ENCODE data around the gene TNPO2. TPM values are rescaled to one million over a fixed set of nuclear protein-coding genes. Genes with fewer than 3 reads are reported as not detected.
"Not testable (repeated sequence)": the region's sequence is repeated elsewhere in the genome, so short reads cannot be mapped to it uniquely, and the experiment has no call there.

TNPO2 gene
- total RNA-seq, 1 donor from 2014 or later, result 20.4 TPM

GRCh38 chr19:12685831-12686230, 37.9 kb downstream of the TNPO2 start:
- Histone ChIP-seq H3K9ac (ENCODE audit: low read depth in 1 of 3, low read length in 3 of 3) (no peak overlapping the region), H3K36me3 (ENCODE audit: control insufficient read depth in 3 of 3, insufficient read depth in 3 of 3, low read length in 3 of 3) (peaks cover 0 to 2% (median 0%) of the 10 kb centered on the region in 3 donors), H3K27me3 (ENCODE audit: control insufficient read depth in 3 of 3, insufficient read depth in 3 of 3, low read length in 3 of 3) (no peaks in the 10 kb centered on the region), H3K9me3 (ENCODE audit: control insufficient read depth in 3 of 3, low read length in 3 of 3) (no peaks in the 10 kb centered on the region), H3K4me1 (ENCODE audit: control insufficient read depth in 3 of 3, insufficient read depth in 3 of 3, low read length in 3 of 3) (peaks cover 3 to 7% (median 4%) of the 10 kb centered on the region in 3 donors), H3K27ac (ENCODE audit: low read depth, low read length) (no peak overlapping the region), H3K4me3 (ENCODE audit: low read length in 3 of 3) (no peak overlapping the region)

- Histone ChIP-seq H3K9ac (ENCODE audit: low read depth in 1 of 3, low read length in 3 of 3) (peak within 1 kb of the TSS; percentile 98 to 99 (median 99)), H3K4me3 (ENCODE audit: low read length in 3 of 3) (peak within 1 kb of the TSS; percentile 93 to 98 (median 97)), H3K4me1 (ENCODE audit: control insufficient read depth in 3 of 3, insufficient read depth in 3 of 3, low read length in 3 of 3) (peaks cover 12 to 16% (median 12%) of the 10 kb centered on the region in 3 donors), H3K27ac (ENCODE audit: low read depth, low read length) (peak within 1 kb of the TSS; percentile 97), H3K36me3 (ENCODE audit: control insufficient read depth in 3 of 3, insufficient read depth in 3 of 3, low read length in 3 of 3) (peaks cover 25 to 32% (median 31%) of the 10 kb centered on the region in 3 donors), H3K27me3 (ENCODE audit: control insufficient read depth in 3 of 3, insufficient read depth in 3 of 3, low read length in 3 of 3) (no peaks in the 10 kb centered on the region), H3K9me3 (ENCODE audit: control insufficient read depth in 3 of 3, low read length in 3 of 3) (no peaks in the 10 kb centered on the region)
These were observed 42.4 kb downstream of the TNPO2 start, which contains the start of gene DHPS for GRCh38 chr19:12681074-12681987. DHPS (minus strand) TSS chr19:12681880; CDS start chr19:12681766, 114 bp downstream.

- peaks cover 37 to 45% (median 43%) of the 10 kb centered on the region in 3 donors for H3K36me3 ChIP-seq (ENCODE audit: control insufficient read depth in 3 of 3, insufficient read depth in 3 of 3, low read length in 3 of 3)
These were observed 43.7 kb downstream of the TNPO2 start for GRCh38 chr19:12680034-12680433.

GRCh38 chr19:12678039-12678438, 45.7 kb downstream of the TNPO2 start:
- H3K4me3 ChIP-seq (ENCODE audit: low read length in 3 of 3); H3K27me3 ChIP-seq (ENCODE audit: control insufficient read depth in 3 of 3, insufficient read depth in 3 of 3, low read length in 3 of 3); H3K27ac ChIP-seq (ENCODE audit: low read depth, low read length); H3K9me3 ChIP-seq (ENCODE audit: control insufficient read depth in 3 of 3, low read length in 3 of 3); H3K9ac ChIP-seq (ENCODE audit: low read depth in 1 of 3, low read length in 3 of 3): not testable (repeated sequence)
- Histone ChIP-seq H3K4me1 (ENCODE audit: control insufficient read depth in 3 of 3, insufficient read depth in 3 of 3, low read length in 3 of 3) (peaks cover 12 to 16% (median 12%) of the 10 kb centered on the region in 3 donors), H3K36me3 (ENCODE audit: control insufficient read depth in 3 of 3, insufficient read depth in 3 of 3, low read length in 3 of 3) (peaks cover 49 to 56% (median 53%) of the 10 kb centered on the region in 3 donors)

More at GRCh38 chr19:12680034-12680433, 43.7 kb downstream of the TNPO2 start:
- H3K4me1 ChIP-seq (ENCODE audit: control insufficient read depth in 3 of 3, insufficient read depth in 3 of 3, low read length in 3 of 3), result peaks cover 12 to 16% (median 12%) of the 10 kb centered on the region in 3 donors
- H3K4me3 ChIP-seq (ENCODE audit: low read length in 3 of 3), result no peak overlapping the region
- no peak overlapping the region for H3K9ac ChIP-seq (ENCODE audit: low read depth in 1 of 3, low read length in 3 of 3)
- no peak overlapping the region for H3K27ac ChIP-seq (ENCODE audit: low read depth, low read length)
- no peaks in the 10 kb centered on the region for H3K27me3 ChIP-seq (ENCODE audit: control insufficient read depth in 3 of 3, insufficient read depth in 3 of 3, low read length in 3 of 3)
- no peaks in the 10 kb centered on the region for H3K9me3 ChIP-seq (ENCODE audit: control insufficient read depth in 3 of 3, low read length in 3 of 3)

- no peak overlapping the region for H3K4me3 ChIP-seq (ENCODE audit: low read length in 3 of 3)
- H3K36me3 ChIP-seq (ENCODE audit: control insufficient read depth in 3 of 3, insufficient read depth in 3 of 3, low read length in 3 of 3), result peaks cover 51 to 67% (median 58%) of the 10 kb centered on the region in 3 donors
- H3K27me3 ChIP-seq (ENCODE audit: control insufficient read depth in 3 of 3, insufficient read depth in 3 of 3, low read length in 3 of 3), result no peaks in the 10 kb centered on the region
- no peak overlapping the region for H3K27ac ChIP-seq (ENCODE audit: low read depth, low read length)
- peaks cover 8 to 16% (median 12%) of the 10 kb centered on the region in 3 donors for H3K4me1 ChIP-seq (ENCODE audit: control insufficient read depth in 3 of 3, insufficient read depth in 3 of 3, low read length in 3 of 3)
- H3K9me3 ChIP-seq (ENCODE audit: control insufficient read depth in 3 of 3, low read length in 3 of 3), result no peaks in the 10 kb centered on the region
- H3K9ac ChIP-seq (ENCODE audit: low read depth in 1 of 3, low read length in 3 of 3), result no peak overlapping the region
These were observed 46.8 kb downstream of the TNPO2 start for GRCh38 chr19:12676928-12677327.

GRCh38 chr19:12676384-12676792, 47.3 kb downstream of the TNPO2 start:
- H3K4me3 ChIP-seq (ENCODE audit: low read length in 3 of 3), result no peak overlapping the region
- no peak overlapping the region for H3K9ac ChIP-seq (ENCODE audit: low read depth in 1 of 3, low read length in 3 of 3)
- H3K27me3 ChIP-seq (ENCODE audit: control insufficient read depth in 3 of 3, insufficient read depth in 3 of 3, low read length in 3 of 3), result no peaks in the 10 kb centered on the region
- H3K9me3 ChIP-seq (ENCODE audit: control insufficient read depth in 3 of 3, low read length in 3 of 3), result no peaks in the 10 kb centered on the region
- peaks cover 8 to 14% (median 12%) of the 10 kb centered on the region in 3 donors for H3K4me1 ChIP-seq (ENCODE audit: control insufficient read depth in 3 of 3, insufficient read depth in 3 of 3, low read length in 3 of 3)
- no peak overlapping the region for H3K27ac ChIP-seq (ENCODE audit: low read depth, low read length)
- peaks cover 51 to 68% (median 58%) of the 10 kb centered on the region in 3 donors for H3K36me3 ChIP-seq (ENCODE audit: control insufficient read depth in 3 of 3, insufficient read depth in 3 of 3, low read length in 3 of 3)

GRCh38 chr19:12675940-12676339, 47.8 kb downstream of the TNPO2 start:
- no peak overlapping the region for H3K4me3 ChIP-seq (ENCODE audit: low read length in 3 of 3)
- peaks cover 8 to 10% (median 9%) of the 10 kb centered on the region in 3 donors for H3K4me1 ChIP-seq (ENCODE audit: control insufficient read depth in 3 of 3, insufficient read depth in 3 of 3, low read length in 3 of 3)
- H3K27me3 ChIP-seq (ENCODE audit: control insufficient read depth in 3 of 3, insufficient read depth in 3 of 3, low read length in 3 of 3), result no peaks in the 10 kb centered on the region
- no peak overlapping the region for H3K9ac ChIP-seq (ENCODE audit: low read depth in 1 of 3, low read length in 3 of 3)
- no peak overlapping the region for H3K27ac ChIP-seq (ENCODE audit: low read depth, low read length)
- peaks cover 51 to 68% (median 58%) of the 10 kb centered on the region in 3 donors for H3K36me3 ChIP-seq (ENCODE audit: control insufficient read depth in 3 of 3, insufficient read depth in 3 of 3, low read length in 3 of 3)
- no peaks in the 10 kb centered on the region for H3K9me3 ChIP-seq (ENCODE audit: control insufficient read depth in 3 of 3, low read length in 3 of 3)

GRCh38 chr19:12675399-12675798, 48.3 kb downstream of the TNPO2 start:
- Histone ChIP-seq H3K9me3 (ENCODE audit: control insufficient read depth in 3 of 3, low read length in 3 of 3) (no peaks in the 10 kb centered on the region), H3K9ac (ENCODE audit: low read depth in 1 of 3, low read length in 3 of 3) (no peak overlapping the region), H3K36me3 (ENCODE audit: control insufficient read depth in 3 of 3, insufficient read depth in 3 of 3, low read length in 3 of 3) (peaks cover 51 to 68% (median 58%) of the 10 kb centered on the region in 3 donors), H3K4me1 (ENCODE audit: control insufficient read depth in 3 of 3, insufficient read depth in 3 of 3, low read length in 3 of 3) (peaks cover 11 to 12% (median 12%) of the 10 kb centered on the region in 3 donors), H3K27me3 (ENCODE audit: control insufficient read depth in 3 of 3, insufficient read depth in 3 of 3, low read length in 3 of 3) (no peaks in the 10 kb centered on the region), H3K4me3 (ENCODE audit: low read length in 3 of 3) (no peak overlapping the region), H3K27ac (ENCODE audit: low read depth, low read length) (no peak overlapping the region)

- no peaks in the 10 kb centered on the region for H3K9me3 ChIP-seq (ENCODE audit: control insufficient read depth in 3 of 3, low read length in 3 of 3)
- H3K27ac ChIP-seq (ENCODE audit: low read depth, low read length), result no peak overlapping the region
- no peak overlapping the region for H3K4me3 ChIP-seq (ENCODE audit: low read length in 3 of 3)
- H3K9ac ChIP-seq (ENCODE audit: low read depth in 1 of 3, low read length in 3 of 3), result no peak overlapping the region
- H3K36me3 ChIP-seq (ENCODE audit: control insufficient read depth in 3 of 3, insufficient read depth in 3 of 3, low read length in 3 of 3), result peaks cover 37 to 49% (median 44%) of the 10 kb centered on the region in 3 donors
- H3K4me1 ChIP-seq (ENCODE audit: control insufficient read depth in 3 of 3, insufficient read depth in 3 of 3, low read length in 3 of 3), result peaks cover 22 to 29% (median 24%) of the 10 kb centered on the region in 3 donors
- no peaks in the 10 kb centered on the region for H3K27me3 ChIP-seq (ENCODE audit: control insufficient read depth in 3 of 3, insufficient read depth in 3 of 3, low read length in 3 of 3)
These were observed 51.0 kb downstream of the TNPO2 start for GRCh38 chr19:12672744-12673143.

Measured in skeletal muscle tissue (tissue), 4 donors.